Activated gamma-delta T cell treated with Interleukin-2 at 50 U/mL for 16 hours (primary cell): ENCODE measurements around the gene COPS9.

Experiments used
- DNase-seq: peaks from one replicate; pipeline ENCODE4 v3.0.0-alpha.2; 2020

The COPS9 gene

GRCh38 chr2:240147382-240147781 lies 11.3 kb upstream of the COPS9 start:
- no peak for DNase-seq

GRCh38 chr2:240146627-240147278 lies 10.6 kb upstream of the COPS9 start:
- DNase-seq, result no peak

- DNase-seq, result no peak
These were observed 10.0 kb upstream of the COPS9 start for GRCh38 chr2:240146141-240146561.

- DNase-seq, result no peak
These were observed 9.4 kb upstream of the COPS9 start for GRCh38 chr2:240145461-240145860.

- DNase-seq, result no peak
These were observed 8.7 kb upstream of the COPS9 start for GRCh38 chr2:240144649-240145261.

GRCh38 chr2:240143801-240144648 lies 7.9 kb upstream of the COPS9 start:
- peak; percentile 83 for DNase-seq

GRCh38 chr2:240143276-240143675 lies 7.2 kb upstream of the COPS9 start:
- no peak for DNase-seq

- no peak for DNase-seq
These were observed 6.8 kb upstream of the COPS9 start for GRCh38 chr2:240142859-240143258.

- no peak for DNase-seq
These were observed 6.2 kb upstream of the COPS9 start for GRCh38 chr2:240142256-240142775.

GRCh38 chr2:240141736-240142135 lies 5.6 kb upstream of the COPS9 start:
- DNase-seq, result no peak

GRCh38 chr2:240140920-240141319 lies 4.8 kb upstream of the COPS9 start:
- DNase-seq, result no peak

GRCh38 chr2:240140511-240140910 lies 4.4 kb upstream of the COPS9 start, which contains the start of gene OTOS:
TSS of gene OTOS (minus strand) at chr2:240140658. CDS start at chr2:240140326, 332 bp downstream.
- no peak for DNase-seq

GRCh38 chr2:240139666-240140393 lies 3.7 kb upstream of the COPS9 start:
- no peak for DNase-seq

- no peak for DNase-seq
These were observed 2.9 kb upstream of the COPS9 start for GRCh38 chr2:240139011-240139441.

- DNase-seq, result no peak
These were observed 2.3 kb upstream of the COPS9 start for GRCh38 chr2:240138254-240138984.

GRCh38 chr2:240137596-240138253 lies 1.6 kb upstream of the COPS9 start:
- no peak for DNase-seq

- DNase-seq, result no peak
These were observed 677 bp upstream of the COPS9 start for GRCh38 chr2:240136671-240137292.

- DNase-seq, result no peak
These were observed 446 bp downstream of the COPS9 start for GRCh38 chr2:240135706-240136012.

- no peak for DNase-seq
These were observed 1.1 kb downstream of the COPS9 start for GRCh38 chr2:240134956-240135520.

GRCh38 chr2:240134466-240134865 lies 1.6 kb downstream of the COPS9 start:
- DNase-seq, result no peak

- DNase-seq, result no peak
These were observed 2.7 kb downstream of the COPS9 start for GRCh38 chr2:240133401-240133800.
